ENCODE measurements around the gene SIGLEC5.

The SIGLEC5 gene

DNA sequence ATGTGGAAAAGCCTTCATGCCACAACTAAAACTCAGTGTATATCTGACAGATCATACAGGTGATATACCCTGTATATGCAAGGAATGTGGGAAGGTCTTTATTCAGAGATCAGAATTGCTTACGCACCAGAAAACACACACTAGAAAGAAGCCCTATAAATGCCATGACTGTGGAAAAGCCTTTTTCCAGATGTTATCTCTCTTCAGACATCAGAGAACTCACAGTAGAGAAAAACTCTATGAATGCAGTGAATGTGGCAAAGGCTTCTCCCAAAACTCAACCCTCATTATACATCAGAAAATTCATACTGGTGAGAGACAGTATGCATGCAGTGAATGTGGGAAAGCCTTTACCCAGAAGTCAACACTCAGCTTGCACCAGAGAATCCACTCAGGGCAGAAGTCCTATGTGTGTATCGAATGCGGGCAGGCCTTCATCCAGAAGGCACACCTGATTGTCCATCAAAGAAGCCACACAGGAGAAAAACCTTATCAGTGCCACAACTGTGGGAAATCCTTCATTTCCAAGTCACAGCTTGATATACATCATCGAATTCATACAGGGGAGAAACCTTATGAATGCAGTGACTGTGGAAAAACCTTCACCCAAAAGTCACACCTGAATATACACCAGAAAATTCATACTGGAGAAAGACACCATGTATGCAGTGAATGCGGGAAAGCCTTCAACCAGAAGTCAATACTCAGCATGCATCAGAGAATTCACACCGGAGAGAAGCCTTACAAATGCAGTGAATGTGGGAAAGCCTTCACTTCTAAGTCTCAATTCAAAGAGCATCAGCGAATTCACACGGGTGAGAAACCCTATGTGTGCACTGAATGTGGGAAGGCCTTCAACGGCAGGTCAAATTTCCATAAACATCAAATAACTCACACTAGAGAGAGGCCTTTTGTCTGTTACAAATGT lies 42.7 kb downstream of the SIGLEC5 start:
- no peak for DNase-seq

DNA sequence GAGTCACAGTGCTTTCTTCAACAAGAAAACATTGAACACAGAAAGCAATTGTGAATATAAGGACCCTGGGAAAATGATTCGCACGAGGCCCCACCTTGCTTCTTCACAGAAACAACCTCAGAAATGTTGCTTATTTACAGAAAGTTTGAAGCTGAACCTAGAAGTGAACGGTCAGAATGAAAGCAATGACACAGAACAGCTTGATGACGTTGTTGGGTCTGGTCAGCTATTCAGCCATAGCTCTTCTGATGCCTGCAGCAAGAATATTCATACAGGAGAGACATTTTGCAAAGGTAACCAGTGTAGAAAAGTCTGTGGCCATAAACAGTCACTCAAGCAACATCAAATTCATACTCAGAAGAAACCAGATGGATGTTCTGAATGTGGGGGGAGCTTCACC lies 43.4 kb downstream of the SIGLEC5 start:
- no peak for DNase-seq

DNA sequence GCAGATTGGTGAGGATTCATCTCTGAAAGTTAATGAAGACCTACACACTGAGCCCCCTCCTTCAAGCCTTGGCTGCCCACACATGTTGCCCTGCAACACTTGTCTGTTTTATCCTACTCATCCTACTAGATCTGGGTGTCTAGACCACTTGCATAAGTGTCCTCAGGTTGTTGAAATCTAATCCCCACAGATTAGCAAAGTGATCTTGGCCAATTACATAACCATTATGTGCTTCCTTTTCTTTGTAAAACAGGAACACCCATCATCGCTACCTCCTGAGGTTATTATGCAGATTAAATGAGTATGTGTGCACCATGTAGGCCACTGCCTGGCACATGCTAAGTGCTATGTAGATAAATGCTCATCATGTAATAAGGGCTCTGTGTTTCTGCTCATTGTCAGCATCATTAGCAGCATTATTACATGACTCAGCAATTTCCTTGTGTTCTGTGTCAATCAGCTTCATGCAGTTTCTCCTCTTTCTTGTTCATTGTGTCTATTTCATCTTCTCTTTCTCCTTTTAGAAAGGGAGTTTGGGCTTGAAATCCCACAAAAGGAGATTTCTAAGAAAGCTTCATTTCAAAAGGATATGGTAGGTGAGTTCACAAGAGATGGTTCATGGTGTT lies 44.0 kb downstream of the SIGLEC5 start:
- no peak for DNase-seq

DNA sequence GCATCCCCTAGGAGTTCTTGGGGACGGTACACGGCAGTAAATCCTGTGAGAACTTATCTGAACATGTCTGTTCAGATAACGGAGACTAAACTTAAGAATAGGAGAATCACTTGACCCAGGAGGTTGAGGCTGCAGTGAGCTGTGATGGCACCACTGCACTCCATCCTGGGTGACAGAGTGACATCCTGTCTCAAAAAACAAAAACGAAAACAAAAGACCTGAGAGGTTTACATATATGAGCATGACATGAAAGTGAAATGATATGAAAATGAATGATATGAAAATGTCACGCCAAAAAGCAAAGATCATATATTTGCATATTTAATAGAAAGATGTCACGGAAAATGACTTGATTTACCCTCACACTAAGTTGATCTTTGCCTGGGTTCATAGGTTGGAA lies 53.4 kb downstream of the SIGLEC5 start:
- DNase-seq = no peak

DNA sequence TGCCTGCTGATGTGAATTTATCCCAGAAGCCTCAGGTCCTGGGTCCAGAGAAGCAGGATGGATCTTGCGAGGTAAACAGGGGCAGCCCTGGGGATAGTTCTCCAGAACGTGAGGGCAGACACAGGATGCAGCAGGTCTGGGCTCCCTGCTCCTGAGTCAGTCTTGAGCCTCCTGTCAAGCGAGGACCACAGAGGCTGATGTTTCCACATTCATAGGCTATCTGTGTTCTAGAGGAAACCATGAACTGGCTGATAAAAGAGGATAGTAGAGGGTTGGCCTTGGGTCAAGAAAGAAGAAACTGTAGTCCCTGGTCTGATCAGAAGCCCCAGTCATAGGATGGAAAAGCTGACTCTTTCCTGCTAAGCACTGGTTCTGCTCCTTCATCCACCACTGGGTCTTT lies 56.9 kb downstream of the SIGLEC5 start:
- DNase-seq = no peak

DNA sequence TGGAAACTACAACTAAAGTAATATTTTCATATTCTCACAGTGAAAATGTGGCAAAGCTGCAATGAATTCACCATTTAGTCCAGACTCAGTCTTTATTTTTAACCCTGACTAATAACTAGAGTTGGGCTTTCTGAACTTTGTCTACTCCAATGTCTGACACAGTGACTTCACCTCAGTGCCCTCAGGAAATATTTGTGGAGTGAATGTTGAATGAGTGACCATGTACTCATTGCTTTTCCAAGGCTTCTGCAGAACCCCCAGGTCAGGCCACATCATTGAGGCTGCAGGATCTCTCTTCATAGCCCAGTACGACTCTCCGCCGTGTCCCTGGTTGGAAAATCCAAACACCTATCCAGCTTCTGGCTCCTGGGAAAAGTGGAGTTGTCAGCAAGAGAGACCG lies 57.3 kb downstream of the SIGLEC5 start:
- DNase-seq = no peak

DNA sequence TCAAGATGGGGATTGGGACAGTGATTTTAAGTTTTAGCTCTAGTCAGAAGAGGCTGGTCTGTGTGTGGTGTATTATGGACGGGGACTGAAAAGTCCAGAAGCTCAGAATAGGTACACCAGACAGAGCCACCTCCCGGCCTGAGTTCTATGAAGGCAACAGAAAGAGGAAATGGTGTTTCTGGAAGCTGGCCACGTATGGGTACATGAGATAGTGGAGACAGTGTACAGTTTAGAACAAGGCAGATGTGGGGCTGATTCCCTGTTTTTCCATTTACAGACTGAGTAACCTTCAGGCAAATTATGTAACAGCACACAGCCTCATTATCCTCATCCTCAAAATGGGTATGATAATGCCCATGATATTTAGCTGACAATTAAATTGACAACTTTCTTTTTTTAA lies 57.8 kb downstream of the SIGLEC5 start:
- no peak for DNase-seq

DNA sequence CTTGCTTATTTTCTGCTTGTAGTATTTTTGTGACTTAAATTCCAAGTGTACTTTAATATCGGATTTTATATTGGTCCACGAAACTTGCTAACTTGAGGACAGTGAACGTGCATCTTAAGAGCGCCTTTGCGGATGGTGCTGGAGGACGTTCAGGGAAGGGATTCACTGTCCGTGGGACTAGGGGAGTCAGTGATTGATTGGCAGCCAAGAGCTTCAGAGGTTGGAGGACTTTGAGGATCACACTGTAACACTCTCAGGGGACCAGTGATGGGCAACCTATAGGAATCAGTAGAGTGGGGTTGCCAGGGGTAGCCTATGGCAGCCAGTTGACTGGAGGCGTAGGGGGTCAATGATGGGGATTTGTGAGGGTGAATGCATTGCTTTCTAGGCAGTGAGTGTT lies 58.6 kb downstream of the SIGLEC5 start:
- no peak for DNase-seq

DNA sequence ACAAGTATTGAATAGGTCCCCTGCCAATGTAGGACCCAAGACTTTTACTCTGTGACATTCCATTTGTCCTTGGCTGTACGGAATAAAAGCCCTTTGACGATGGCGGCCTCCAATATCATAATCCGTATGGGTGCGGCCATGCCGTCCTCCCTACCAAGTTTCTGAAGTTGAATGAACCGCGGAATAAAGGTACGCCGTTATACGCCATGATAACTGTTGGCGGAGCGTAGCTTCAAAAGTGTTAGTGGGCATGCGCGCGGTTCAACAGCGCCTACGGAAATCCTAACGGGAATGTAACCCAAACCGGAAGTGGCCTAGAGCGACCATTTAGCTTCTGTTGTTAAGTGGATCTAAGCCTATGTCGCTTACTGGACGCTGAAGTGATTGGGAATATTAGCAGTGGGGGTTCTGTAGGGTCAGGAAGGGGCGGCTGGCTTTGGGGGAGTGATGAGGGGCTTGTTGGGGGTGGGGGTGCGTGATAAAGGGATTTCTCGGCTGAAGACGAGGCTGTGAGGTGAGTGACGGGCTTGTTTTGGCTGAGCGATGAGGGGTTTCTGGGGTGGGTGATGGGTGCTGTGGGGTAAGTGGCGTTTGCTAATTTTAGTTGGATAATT lies 59.1 kb downstream of the SIGLEC5 start, which contains the start of gene ZNF175:
TSS of gene ZNF175 (plus strand) at position 322 of the 614 bp plus-strand sequence. CDS start 2,047 bp downstream, outside the sequence.
- DNase-seq = peak; percentile 85

DNA sequence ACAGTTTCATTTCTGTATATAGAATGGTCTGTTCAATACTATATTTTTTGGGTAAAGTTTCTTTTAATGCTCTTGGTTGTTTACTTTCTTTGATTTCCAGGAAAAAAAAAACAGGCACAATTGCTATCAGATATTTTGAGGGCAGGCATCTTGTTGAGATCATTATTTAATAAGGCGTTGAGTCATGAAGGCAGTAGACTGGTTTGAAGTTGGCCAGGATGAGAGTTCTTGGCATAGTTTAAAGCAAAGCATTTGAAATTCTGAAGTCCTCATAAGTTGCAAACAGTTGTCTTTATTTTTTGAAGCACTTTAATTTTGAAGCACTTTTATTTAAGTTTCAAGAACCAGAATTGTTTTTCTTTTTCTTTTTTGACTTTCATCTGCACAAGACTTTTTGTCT lies 61.7 kb downstream of the SIGLEC5 start:
- DNase-seq = no peak

DNA sequence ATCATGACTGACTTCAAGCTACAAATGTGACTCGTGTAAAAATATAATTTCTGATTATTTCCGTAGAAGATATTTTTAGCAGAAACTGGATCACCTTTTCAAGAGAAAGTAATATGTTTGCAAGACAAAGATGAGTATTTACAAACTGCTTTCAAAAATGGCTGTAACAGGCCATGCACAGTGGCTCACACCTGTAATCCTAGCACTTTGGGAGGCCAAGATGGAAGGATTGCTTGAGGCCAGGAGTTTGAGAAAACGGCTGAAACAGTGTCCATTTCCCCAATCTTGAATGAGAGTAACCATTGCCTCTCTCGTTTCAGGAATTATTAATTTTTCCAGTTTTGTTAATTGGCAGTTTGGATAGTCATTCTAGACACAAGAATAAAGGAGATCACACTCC lies 62.6 kb downstream of the SIGLEC5 start:
- no peak for DNase-seq

DNA sequence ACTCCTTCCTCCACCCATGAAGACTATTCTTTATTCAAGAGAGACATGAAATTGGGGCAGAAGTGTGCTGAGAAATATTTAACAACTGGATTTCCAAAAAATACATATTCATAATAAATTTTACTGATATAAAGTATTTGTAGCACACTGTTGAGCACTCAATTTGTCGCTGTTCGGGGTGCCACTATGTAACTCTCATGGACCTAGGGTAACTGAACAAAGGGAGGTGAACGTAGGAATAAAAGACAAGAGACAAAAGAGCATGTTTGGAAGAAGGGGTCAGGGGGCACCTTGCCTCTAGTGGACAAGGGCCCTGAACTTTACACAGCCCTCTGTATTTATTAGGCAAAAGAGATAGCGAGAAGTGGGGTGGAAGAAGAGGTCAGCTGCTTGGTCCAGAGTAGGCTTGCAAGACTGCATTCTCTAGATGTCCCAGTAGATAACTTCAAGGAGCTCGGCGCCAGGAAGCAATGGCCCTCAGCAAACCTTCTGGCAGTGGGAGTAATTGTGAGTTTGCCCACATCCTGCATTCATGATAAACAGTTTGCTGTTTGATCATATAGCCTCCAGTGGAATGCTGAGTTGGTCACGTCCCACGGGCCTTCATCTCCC lies 63.6 kb downstream of the SIGLEC5 start:
- no peak for DNase-seq

DNA sequence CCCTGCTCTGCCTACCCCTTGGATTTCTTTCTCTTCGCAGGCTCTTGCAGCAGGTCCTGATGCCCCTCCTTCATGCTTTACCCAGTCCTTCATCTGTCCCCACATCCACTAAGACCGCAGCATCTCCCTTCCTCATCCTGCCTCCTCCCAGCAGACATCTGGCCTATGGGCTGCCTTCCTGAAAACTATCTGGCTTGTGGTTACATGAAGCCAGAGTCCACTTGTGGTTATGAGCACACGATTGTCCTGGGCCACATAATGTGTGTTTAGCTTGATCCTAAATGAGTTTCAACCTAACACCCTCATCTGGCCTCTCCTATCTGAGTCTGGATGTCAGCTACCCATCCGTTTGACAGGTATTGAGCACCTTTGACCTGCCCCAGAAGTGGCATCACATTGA lies 64.6 kb downstream of the SIGLEC5 start:
- no peak for DNase-seq

DNA sequence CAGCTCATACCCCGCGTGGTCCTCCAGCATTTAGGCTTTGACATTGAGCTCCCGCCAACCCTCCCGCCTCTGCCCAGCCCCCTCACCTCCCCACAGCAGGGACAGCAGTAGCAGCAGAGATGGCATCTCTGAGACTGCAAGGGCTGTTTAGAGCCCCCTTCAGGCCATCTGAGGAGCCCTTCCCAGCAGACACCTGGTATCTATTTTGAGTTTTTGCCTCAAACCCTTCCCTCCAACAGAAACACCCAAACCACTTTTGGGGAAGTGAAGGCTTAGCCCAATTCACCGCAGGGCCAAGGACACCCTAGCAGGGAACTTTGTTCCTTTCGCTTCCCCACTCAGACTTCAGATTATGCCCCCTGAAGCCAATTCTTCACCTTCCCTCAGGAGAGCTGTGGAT lies 65.4 kb downstream of the SIGLEC5 start:
- no peak for DNase-seq

Data from stimulated activated CD4-positive, alpha-beta T cell treated with anti-CD3 and anti-CD28 coated beads, Interleukin-4, amount 100 ng/mL, for 1 hour (primary cell).